ENCODE data around the gene NFIX.

DNA sequence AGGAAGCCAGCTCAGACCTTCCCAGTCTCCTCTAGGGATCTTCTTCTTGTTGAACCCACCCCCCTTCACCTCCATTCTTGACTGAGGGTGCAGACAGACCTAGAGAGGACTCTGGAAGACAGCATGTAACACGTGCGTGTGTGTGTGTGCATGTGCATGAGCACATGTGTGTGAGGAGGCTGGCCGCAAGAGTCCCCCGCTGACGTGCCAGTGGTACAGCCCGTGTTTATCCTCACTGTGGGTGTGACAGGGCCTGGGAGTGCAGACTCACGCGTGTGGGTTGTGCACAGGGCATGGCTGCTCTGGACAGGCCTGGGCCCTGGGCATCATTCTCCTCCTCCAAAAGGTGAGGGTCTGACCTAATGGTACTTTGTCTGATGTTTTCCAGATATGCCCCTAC, 81.0 kb downstream of the NFIX start:
- no peak for TF ChIP-seq EZH2 (IDR thresholded peaks at IDR 0.05; ENCODE audit: insufficient read depth, low read length)
- TF ChIP-seq CTCF (IDR thresholded peaks at IDR 0.05; ENCODE audit: insufficient read depth, low read depth, low read length), result no peak

Measured in astrocyte (in vitro differentiated cells and primary cell).